PC-9 (cell line): ENCODE measurements around the gene CHN1. TPM values are rescaled to one million over a fixed set of nuclear protein-coding genes. Genes with fewer than 3 reads are reported as not detected.

ENCODE experiments used
- BruUV-seq: library from RNA; stranded (reverse); fragments of 400-500 nt; replicated peaks from 2 replicates; lab custom pipeline; 2021; lab: Mats Ljungman, UMichigan
- CTCF ChIA-PET: fragments of 300-600 bp; sonication (Branson Sonifier 250); formaldehyde crosslinking; loops from one replicate; lab custom pipeline; 2022; ENCODE audit warnings: antibody characterized with exemption; lab: Charles Lee
- POLR2A ChIA-PET: fragments of 300-600 bp; sonication (Branson Sonifier 250); formaldehyde crosslinking; loops from one replicate; lab custom pipeline; 2022; ENCODE audit warnings: antibody characterized with exemption; ENCODE audit not compliant: unreplicated experiment; lab: Charles Lee
- DNase-seq, 2 experiments: peaks; one replicate each; pipeline versions ENCODE4 v3.0.0 to v3.0.0-alpha.2; 2015 to 2022; ENCODE audit warnings: mixed read lengths in 1 of 2
- H2AFZ ChIP-seq: fragments of 200-600 bp; sonication (generic); 2 replicates; pipeline ENCODE4 v1.8.1; 2017; ENCODE audit warnings: antibody characterized with exemption
- H3F3A ChIP-seq: fragments of 200-600 bp; sonication (generic); 2 replicates; pipeline ENCODE4 v1.8.1; 2017; ENCODE audit warnings: antibody characterized with exemption, mild to moderate bottlenecking, low read depth; ENCODE audit not compliant: insufficient read depth
- H3K27ac ChIP-seq: fragments of 200-600 bp; sonication (generic); 2 replicates; pipeline ENCODE4 v1.6.1; 2016; ENCODE audit warnings: mixed run types
- H3K27me3 ChIP-seq: fragments of 200-600 bp; sonication (generic); 2 replicates; pipeline ENCODE4 v1.6.1; 2016; ENCODE audit warnings: low read depth, mixed run types; ENCODE audit not compliant: insufficient read depth
- H3K36me3 ChIP-seq: fragments of 200-600 bp; sonication (generic); 2 replicates; pipeline ENCODE4 v1.6.1; 2016; ENCODE audit warnings: low read depth, mixed run types
- H3K4me1 ChIP-seq: fragments of 200-600 bp; sonication (generic); replicated peaks from 2 replicates; pipeline ENCODE4 v1.6.1; 2016; ENCODE audit warnings: mixed run types; ENCODE audit not compliant: insufficient read depth
- H3K4me2 ChIP-seq: fragments of 200-600 bp; sonication (generic); 2 replicates; pipeline ENCODE4 v1.6.1; 2017; ENCODE audit warnings: mixed run types
- H3K4me3 ChIP-seq: fragments of 200-600 bp; sonication (generic); 2 replicates; pipeline ENCODE4 v1.6.1; 2016; ENCODE audit warnings: mixed run types
- H3K79me2 ChIP-seq: fragments of 200-600 bp; sonication (generic); 2 replicates; pipeline ENCODE4 v1.6.1; 2017; ENCODE audit warnings: low read depth, mixed run types
- H3K9me2 ChIP-seq: fragments of 200-600 bp; sonication (generic); 2 replicates; pipeline ENCODE4 v1.8.1; 2017; ENCODE audit warnings: mild to moderate bottlenecking; ENCODE audit not compliant: insufficient read depth
- H3K9me3 ChIP-seq: fragments of 200-600 bp; sonication (generic); 2 replicates; pipeline ENCODE4 v1.8.1; 2016; ENCODE audit warnings: low read depth; ENCODE audit not compliant: insufficient read depth
- H4K20me1 ChIP-seq: fragments of 200-600 bp; sonication (generic); 2 replicates; pipeline ENCODE4 v1.8.1; 2017; ENCODE audit not compliant: insufficient read depth
- EZH2 ChIP-seq: fragments of 200-600 bp; sonication (generic); IDR thresholded peaks from 2 replicates; pipeline ENCODE4 v1.8.0; 2017; ENCODE audit warnings: antibody characterized with exemption, low read depth
- intact Hi-C: fragments of 100-400 bp; cut with micrococcal nuclease; formaldehyde crosslinking; loops from one replicate; pipeline ENCODE4 v1.10.0; 2022; ENCODE audit not compliant: unreplicated experiment
- total RNA-seq: library from RNA; stranded (reverse); gene quantifications from 2 replicates; pipeline ENCODE4 v1.2.3, GENCODE V29; 2021
- TF ChIP-seq, protein P1 (sequence below): fragments of 200-600 bp; sonication (generic); conservative IDR thresholded peaks from 2 replicates; pipeline ENCODE4 v1.6.1; 2017; ENCODE audit warnings: mixed run types, antibody characterized with exemption, mild to moderate bottlenecking, moderate library complexity

Gene CHN1
- total RNA-seq, 1 experiment from 2014 or later, result 14.0 TPM

DNA sequence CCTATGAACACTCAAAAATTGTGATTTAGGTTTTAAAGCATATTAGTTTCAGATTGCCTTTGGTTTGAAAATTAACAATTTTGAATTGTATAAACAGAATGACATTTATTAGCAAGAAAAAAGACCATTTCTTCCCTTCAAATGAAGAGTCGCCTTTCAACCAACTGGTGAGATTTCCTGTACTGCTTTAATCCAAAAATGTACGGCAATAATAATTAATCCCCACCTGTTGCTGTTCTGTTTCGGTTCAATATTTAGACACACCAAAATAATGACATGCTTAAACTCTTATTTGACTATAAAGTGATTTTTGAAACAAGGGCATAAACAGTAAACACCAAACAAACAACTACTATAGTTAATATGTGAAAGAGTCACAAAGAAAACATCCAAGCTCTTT is 39.6 kb downstream of the CHN1 start:
- no peak overlapping the region for H3K4me2 ChIP-seq
- TF ChIP-seq, protein P1, sequence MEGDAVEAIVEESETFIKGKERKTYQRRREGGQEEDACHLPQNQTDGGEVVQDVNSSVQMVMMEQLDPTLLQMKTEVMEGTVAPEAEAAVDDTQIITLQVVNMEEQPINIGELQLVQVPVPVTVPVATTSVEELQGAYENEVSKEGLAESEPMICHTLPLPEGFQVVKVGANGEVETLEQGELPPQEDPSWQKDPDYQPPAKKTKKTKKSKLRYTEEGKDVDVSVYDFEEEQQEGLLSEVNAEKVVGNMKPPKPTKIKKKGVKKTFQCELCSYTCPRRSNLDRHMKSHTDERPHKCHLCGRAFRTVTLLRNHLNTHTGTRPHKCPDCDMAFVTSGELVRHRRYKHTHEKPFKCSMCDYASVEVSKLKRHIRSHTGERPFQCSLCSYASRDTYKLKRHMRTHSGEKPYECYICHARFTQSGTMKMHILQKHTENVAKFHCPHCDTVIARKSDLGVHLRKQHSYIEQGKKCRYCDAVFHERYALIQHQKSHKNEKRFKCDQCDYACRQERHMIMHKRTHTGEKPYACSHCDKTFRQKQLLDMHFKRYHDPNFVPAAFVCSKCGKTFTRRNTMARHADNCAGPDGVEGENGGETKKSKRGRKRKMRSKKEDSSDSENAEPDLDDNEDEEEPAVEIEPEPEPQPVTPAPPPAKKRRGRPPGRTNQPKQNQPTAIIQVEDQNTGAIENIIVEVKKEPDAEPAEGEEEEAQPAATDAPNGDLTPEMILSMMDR, result no peak
- no peak for TF ChIP-seq EZH2
- no peaks in the 10 kb centered on the region for H3K36me3 ChIP-seq
- H3K4me1 ChIP-seq, result no peaks in the 10 kb centered on the region
- H3F3A ChIP-seq, result no peaks in the 10 kb centered on the region
- no peaks in the 10 kb centered on the region for H4K20me1 ChIP-seq
- no TSS peak for BruUV-seq
- no peaks in the 10 kb centered on the region for H3K79me2 ChIP-seq
- no peak for DNase-seq
- peaks cover 3% of the 10 kb centered on the region; the same call in 1 of the 2 replicates for H3K9me3 ChIP-seq
- POLR2A ChIA-PET, result no interaction called here
- no peaks in the 10 kb centered on the region for H3K27me3 ChIP-seq
- H3K9me2 ChIP-seq, result 0 out of 2 replicates have a peak, but pooled peaks cover 5% of the 10 kb centered on the region
- H3K4me3 ChIP-seq, result no peak overlapping the region
- H2AFZ ChIP-seq, result peak overlapping the region; percentile 21; the same call in 1 of the 2 replicates
- no peak overlapping the region for H3K27ac ChIP-seq
- CTCF ChIA-PET, result no interaction called here
- intact Hi-C loops, result no loop called here

- Histone ChIP-seq H3K9me2 (0 out of 2 replicates have a peak, but pooled peaks cover 5% of the 10 kb centered on the region), H3F3A (no peaks in the 10 kb centered on the region), H3K79me2 (no peaks in the 10 kb centered on the region), H3K4me3 (no peak overlapping the region), H3K27me3 (no peaks in the 10 kb centered on the region), H3K4me1 (0 out of 2 replicates have a peak, but pooled peaks cover 4% of the 10 kb centered on the region), H4K20me1 (no peaks in the 10 kb centered on the region), H3K27ac (no peak overlapping the region), H3K9me3 (peaks cover 3% of the 10 kb centered on the region; the same call in 1 of the 2 replicates), H3K36me3 (no peaks in the 10 kb centered on the region), H2AFZ (peak overlapping the region; percentile 37; the same call in 1 of the 2 replicates), H3K4me2 (no peak overlapping the region)
- intact Hi-C loops, result no loop called here
- ChIA-PET CTCF (no interaction called here), POLR2A (no interaction called here)
- BruUV-seq, result no TSS peak
- no peak for DNase-seq
- TF ChIP-seq, protein P1, result no peak
- no peak for TF ChIP-seq EZH2
These were observed 40.8 kb downstream of the CHN1 start for GRCh38 chr2:174964404-174964803.

DNA sequence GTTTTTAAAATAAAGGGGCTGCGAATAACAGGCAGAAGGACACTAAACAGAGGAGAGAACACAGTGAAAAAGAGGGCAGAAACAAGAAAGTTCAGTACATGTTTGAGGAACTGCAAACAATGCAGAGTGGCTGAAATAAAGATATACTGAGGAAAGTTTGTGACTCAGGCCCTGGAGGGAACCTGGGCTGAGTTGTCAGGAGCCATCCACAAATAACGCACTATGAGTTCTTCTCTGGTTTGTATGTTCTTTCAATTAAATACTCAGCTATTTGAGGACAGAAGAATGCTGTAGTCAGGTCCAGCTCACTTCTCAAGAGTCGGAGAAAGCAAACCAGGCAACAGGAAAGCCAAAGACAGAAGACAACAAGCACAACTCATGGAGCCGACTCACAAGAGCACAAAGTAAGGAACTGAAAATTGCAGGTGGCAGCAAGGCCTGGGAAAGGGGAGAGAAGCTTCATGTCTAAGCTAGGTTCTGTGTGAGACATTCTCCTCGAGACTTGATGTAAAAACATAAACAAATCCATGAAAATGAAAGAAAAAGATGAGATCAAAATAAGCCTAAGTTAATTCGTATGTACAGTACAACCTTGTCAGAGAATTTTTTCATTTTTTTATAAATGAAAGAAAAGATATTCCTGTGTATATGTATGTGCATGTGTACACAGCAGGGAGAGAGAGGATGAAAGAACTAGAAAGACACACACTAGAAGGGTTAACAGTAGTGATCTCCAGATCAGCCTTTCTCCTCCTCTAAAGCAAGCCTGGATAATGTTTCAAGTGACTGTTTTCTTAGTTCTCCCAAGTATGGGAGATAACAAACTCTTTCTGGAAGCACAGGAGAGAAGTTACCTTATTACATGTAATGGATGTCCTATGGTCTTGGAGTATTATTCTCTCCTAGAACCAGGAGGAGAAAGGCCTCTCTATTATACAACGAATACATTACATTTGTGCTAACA is 41.5 kb downstream of the CHN1 start:
- intact Hi-C loops, result no loop called here
- Histone ChIP-seq H3K9me3 (peaks cover 3% of the 10 kb centered on the region; the same call in 1 of the 2 replicates), H2AFZ (peak overlapping the region; percentile 37; the same call in 1 of the 2 replicates), H3K27ac (no peak overlapping the region), H4K20me1 (no peaks in the 10 kb centered on the region), H3K79me2 (no peaks in the 10 kb centered on the region), H3K9me2 (0 out of 2 replicates have a peak, but pooled peaks cover 5% of the 10 kb centered on the region), H3K4me2 (no peak overlapping the region), H3F3A (no peaks in the 10 kb centered on the region), H3K4me3 (no peak overlapping the region), H3K36me3 (no peaks in the 10 kb centered on the region), H3K27me3 (no peaks in the 10 kb centered on the region), H3K4me1 (0 out of 2 replicates have a peak, but pooled peaks cover 4% of the 10 kb centered on the region)
- no TSS peak for BruUV-seq
- CTCF ChIA-PET, result no interaction called here
- TF ChIP-seq, protein P1, result no peak
- TF ChIP-seq EZH2, result no peak
- DNase-seq, result no peak
- POLR2A ChIA-PET, result no interaction called here
